ENCODE data around the gene ADAMTS19.
"Not testable (repeated sequence)": the region's sequence is repeated elsewhere in the genome, so short reads cannot be mapped to it uniquely, and the experiment has no call there.

The ADAMTS19 gene

GRCh38 chr5:129474544-129474943, 14.4 kb downstream of the ADAMTS19 start:
- no peak for DNase-seq

GRCh38 chr5:129476751-129477150, 16.7 kb downstream of the ADAMTS19 start:
- no peak for DNase-seq

- no peak for DNase-seq
Observed at GRCh38 chr5:129477532-129477931, 17.4 kb downstream of the ADAMTS19 start.

GRCh38 chr5:129481161-129481560, 21.1 kb downstream of the ADAMTS19 start:
- no peak for DNase-seq

- DNase-seq: no peak
Observed at GRCh38 chr5:129496421-129496820, 36.3 kb downstream of the ADAMTS19 start.

- DNase-seq: no peak
Observed at GRCh38 chr5:129496864-129497595, 36.9 kb downstream of the ADAMTS19 start.

- DNase-seq: no peak
Observed at GRCh38 chr5:129499208-129499852, 39.2 kb downstream of the ADAMTS19 start.

- no peak for DNase-seq
Observed at GRCh38 chr5:129500101-129500500, 40.0 kb downstream of the ADAMTS19 start.

GRCh38 chr5:129506086-129506485, 46.0 kb downstream of the ADAMTS19 start:
- no peak for DNase-seq

- DNase-seq: no peak
Observed at GRCh38 chr5:129506950-129507349, 46.9 kb downstream of the ADAMTS19 start.

GRCh38 chr5:129507527-129507926, 47.4 kb downstream of the ADAMTS19 start:
- DNase-seq: no peak

- DNase-seq: no peak
Observed at GRCh38 chr5:129508606-129509005, 48.5 kb downstream of the ADAMTS19 start.

GRCh38 chr5:129509363-129509975, 49.4 kb downstream of the ADAMTS19 start:
- DNase-seq: no peak

GRCh38 chr5:129511291-129511690, 51.2 kb downstream of the ADAMTS19 start:
- DNase-seq: no peak

- no peak for DNase-seq
Observed at GRCh38 chr5:129541051-129541450, 81.0 kb downstream of the ADAMTS19 start.

GRCh38 chr5:129541648-129542251, 81.7 kb downstream of the ADAMTS19 start:
- no peak for DNase-seq

- no peak for DNase-seq
Observed at GRCh38 chr5:129547137-129547536, 87.0 kb downstream of the ADAMTS19 start.

GRCh38 chr5:129554134-129554904, 94.2 kb downstream of the ADAMTS19 start:
- no peak for DNase-seq

- DNase-seq: no peak
Observed at GRCh38 chr5:129563585-129563984, 103.5 kb downstream of the ADAMTS19 start.

- DNase-seq: no peak
Observed at GRCh38 chr5:129569295-129569694, 109.2 kb downstream of the ADAMTS19 start.

GRCh38 chr5:129572060-129572459, 112.0 kb downstream of the ADAMTS19 start:
- no peak for DNase-seq

GRCh38 chr5:129584496-129584895, 124.4 kb downstream of the ADAMTS19 start:
- DNase-seq: not testable (repeated sequence)
